ENCODE data around the gene RNGTT. TPM values are rescaled to one million over a fixed set of nuclear protein-coding genes. Genes with fewer than 3 reads are reported as not detected.
A peak's percentile ranks its signal among the peaks of the same experiment; 100 is the strongest.

Gene RNGTT
- total RNA-seq, 1 experiment from 2014 or later = 31.5 TPM

DNA sequence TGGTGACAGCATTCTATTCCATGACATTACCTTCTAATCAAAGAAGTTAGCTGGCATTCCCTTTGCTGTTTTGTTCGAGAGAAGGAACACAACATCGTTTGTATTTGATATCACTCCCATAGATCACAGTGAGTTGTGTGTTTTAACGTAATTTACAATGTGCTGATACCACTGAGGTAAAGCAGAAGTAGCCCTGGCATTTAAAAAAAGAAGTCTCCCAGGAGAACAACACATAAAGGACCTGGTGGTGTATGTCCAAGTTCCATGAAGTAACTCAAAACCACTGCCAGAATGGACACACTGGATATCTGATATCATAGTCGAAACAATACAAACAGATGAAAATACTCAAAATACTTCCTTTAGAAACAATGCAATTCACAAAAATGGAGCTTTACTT is 351.7 kb downstream of the RNGTT start:
- no peak for DNase-seq (ENCODE audit: low read depth)

DNA sequence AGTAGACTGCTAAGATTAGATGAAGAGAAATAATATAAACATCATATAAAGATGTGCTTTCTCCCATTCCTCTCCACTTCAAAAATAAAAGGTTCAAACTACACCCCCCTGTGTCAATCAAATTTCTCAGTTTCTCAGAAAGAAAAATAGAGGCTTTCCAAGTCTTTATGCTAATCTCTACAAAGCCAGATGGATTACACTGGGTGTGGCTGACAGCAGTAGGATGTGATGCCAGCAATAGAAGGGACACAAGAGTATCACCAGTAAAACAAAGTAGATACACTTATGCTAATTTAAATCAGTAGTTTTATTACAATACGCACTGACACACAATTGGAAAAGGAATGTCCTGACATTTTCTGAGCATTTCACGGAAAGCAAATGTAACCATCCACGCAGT is 353.4 kb downstream of the RNGTT start:
- DNase-seq (ENCODE audit: low read depth) = no peak

GRCh38 chr6:88605271-88605670 is 358.1 kb downstream of the RNGTT start:
- no peak for DNase-seq (ENCODE audit: low read depth)

DNA sequence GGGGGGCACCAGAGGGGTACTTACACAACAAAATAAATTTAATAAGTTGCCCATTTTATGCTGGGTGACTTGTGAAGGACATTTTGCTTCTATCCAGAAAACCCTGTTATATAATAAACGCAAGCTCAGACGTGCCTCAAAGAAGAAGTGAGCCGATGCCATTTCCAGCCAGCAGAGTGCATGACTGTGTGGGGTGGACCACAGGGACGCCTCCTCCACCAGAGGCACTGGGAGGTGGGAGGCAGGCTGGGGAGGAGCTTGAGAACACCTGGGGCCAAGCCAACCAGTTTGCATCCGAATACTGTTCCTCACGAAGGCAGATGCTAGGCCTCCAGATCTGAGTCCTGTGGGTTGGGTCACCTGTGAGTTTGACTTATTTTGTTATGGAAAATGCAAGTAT is 363.8 kb downstream of the RNGTT start:
- DNase-seq (ENCODE audit: low read depth) = no peak

DNA sequence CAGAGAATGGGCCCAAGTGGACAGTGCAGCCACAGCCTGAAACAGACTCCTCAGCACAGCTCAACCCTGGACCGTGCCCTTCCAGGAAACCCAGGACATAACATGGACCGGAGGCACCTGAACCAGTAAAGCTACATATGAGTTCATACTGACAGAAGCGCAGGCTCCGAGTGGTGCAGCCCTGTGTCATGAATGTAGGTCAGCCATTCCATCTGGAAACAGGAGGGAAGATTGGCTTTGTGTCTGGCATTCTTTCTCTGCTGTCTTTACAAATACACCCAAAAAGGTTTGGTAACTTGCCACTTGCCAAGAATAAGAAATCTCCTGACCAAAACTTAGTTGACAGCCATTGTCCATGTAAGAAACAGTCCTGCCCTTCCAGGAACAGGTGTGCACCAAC is 366.6 kb downstream of the RNGTT start:
- DNase-seq (ENCODE audit: low read depth) = no peak

- no peak for DNase-seq (ENCODE audit: low read depth)
Measured at GRCh38 chr6:88588938-88589337, 374.5 kb downstream of the RNGTT start.

GRCh38 chr6:88587150-88587520 is 376.3 kb downstream of the RNGTT start:
- no peak for DNase-seq (ENCODE audit: low read depth)

DNA sequence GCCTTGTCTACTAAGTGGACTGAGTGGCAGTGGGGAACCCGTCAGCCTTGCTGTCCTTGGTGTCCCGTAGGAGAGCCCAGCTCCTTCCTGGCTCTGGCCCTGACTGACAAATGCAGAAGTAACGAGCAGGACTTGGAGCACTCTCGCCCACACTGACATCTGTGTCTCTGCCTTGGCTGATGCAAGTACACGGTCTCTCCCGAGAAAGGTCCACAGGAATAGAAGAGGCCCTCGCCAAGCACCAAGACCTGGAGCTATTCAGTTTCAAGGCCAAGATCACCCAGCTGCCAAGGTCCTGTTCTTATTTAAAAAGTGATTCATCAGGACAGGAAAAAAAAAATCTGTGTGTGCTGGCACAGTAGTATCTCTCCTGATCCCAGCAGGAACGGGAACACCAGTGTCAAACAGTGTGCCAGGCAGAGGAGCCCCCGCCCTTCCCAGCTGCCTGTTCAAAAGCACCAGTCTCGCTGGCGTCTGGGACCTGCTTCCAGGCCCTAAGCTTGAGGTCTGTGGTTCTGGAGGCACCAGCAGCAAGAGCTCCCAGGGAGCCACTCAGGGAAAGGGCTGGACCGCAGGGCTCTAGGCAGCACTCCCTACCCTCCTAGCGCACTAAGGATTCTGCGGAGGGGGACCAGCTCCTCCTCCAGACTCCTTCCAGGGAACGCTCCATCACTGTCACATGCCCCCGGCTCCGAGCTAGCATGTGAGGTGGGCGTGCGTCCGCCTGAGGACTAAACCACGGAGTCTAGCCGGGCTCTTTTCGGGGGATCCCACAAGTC is 376.9 kb downstream of the RNGTT start:
- peak; percentile 16 for DNase-seq (ENCODE audit: low read depth)

DNA sequence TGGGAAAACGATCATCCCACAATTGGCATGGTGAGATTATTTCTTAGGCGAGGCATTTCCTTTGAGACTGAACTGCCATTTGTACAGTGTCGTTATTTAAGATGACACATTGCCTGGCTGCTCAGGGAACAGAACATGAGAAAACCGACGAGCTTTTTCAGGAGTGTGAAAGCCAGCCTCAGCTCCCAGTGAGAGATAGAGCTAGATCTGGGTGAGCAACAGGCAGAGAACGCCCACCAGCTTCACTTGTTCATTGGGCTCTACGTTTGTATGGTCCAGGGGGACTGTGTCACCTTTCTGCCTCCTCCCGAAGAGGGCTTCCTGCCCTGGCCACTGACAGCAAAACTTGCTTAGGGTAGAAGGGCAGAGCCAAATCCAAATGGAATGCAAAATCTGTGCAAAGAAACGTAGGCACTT is 378.1 kb downstream of the RNGTT start:
- no peak for DNase-seq (ENCODE audit: low read depth)

- no peak for DNase-seq (ENCODE audit: low read depth)
Measured at GRCh38 chr6:88584581-88585275, 378.7 kb downstream of the RNGTT start.

- DNase-seq (ENCODE audit: low read depth) = no peak
Measured at GRCh38 chr6:88577461-88577860, 386.0 kb downstream of the RNGTT start.

DNA sequence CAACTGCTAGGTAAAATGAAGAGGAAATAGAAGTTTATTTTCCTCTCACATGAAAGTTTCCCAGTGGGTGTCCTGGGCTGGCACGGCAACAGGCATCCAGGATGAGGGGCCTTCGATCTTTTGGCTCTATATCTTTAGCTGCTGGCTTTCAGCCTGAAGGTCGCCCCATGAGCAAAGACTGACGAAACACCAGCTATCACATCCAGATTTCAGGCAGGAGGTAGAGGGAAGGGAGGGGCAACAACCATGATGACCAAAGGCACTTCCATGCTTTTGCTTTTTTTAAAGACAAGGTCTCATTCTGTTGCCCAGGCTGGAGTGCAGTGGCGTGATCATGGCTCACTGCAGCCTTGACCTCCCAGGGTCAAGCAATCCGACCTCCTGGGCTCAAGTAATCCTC is 387.9 kb downstream of the RNGTT start:
- DNase-seq (ENCODE audit: low read depth) = no peak

DNA sequence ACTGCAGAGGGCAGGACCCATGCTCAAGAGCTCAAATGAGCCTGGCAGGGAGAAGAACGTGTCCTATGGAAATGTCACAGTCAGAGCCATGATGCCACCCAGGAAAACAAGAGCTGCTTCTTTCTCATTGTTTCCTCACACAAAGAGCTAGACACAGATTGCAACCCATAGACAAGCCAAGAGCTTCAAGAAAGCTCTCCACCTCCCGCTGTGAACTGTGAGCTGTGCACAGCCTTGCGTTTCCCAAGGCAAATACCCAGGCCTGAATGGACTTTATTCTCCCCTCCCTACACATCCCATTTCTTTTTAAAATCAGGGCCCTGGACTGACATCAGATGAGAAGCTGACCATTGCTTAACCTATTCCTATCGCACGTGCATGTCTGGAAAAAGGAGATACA is 388.8 kb downstream of the RNGTT start:
- DNase-seq (ENCODE audit: low read depth) = no peak

DNA sequence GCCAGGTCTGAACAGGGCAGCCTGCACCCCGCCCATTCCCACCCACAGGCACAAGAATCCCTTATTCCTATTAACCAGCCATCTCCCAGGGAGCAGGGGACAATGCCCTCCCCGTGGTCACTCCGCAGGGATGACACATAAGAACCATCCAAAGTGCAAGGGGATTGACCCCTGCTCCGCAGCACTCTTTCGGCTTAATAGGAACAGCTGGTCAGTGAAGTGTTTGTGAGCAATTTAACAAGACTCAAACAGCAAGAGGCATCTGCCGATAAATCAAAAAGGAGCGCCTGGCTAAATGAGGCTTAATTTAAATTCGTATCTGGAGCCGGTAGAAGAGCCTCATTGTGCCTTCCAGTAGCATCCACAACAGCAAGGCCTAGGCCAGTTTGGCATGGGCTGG is 389.4 kb downstream of the RNGTT start:
- no peak for DNase-seq (ENCODE audit: low read depth)

GRCh38 chr6:88573561-88573960 is 389.9 kb downstream of the RNGTT start:
- no peak for DNase-seq (ENCODE audit: low read depth)

DNA sequence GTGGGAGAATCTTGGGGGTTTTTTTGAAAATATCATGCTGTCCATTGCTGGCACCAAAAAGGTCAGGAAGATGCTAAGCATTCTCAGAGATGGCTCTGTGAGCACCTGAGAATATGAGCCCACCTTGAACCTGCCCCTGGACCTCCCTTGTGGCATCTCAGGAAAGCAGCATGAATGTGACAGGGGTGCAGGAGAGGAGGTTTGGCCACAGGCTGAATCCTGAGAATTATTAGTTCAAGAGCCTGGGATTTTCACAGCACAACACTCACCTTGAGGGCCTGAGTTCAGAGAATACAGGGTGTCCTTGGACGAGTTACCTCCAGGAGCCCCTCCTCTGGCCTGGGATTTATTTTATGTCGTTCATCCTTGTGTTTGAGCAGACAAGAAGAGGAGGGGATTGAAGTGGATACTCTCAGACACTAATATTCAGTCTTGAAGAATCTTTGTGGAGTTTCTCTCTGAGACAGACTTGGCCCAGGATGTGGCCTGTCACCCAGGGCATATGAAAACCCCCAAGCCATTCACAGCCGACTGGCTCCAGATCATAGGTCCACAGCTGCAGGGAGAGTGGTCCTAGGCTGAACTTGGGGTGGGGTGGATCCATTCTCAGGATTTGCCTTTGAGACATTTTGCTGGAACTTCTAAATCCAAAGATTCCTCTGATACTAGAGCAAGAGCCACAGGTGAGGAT is 390.8 kb downstream of the RNGTT start:
- DNase-seq (ENCODE audit: low read depth) = no peak

GRCh38 chr6:88569959-88570358 is 393.5 kb downstream of the RNGTT start:
- no peak for DNase-seq (ENCODE audit: low read depth)

- no peak for DNase-seq (ENCODE audit: low read depth)
Measured at GRCh38 chr6:88567696-88568095, 395.7 kb downstream of the RNGTT start.

DNA sequence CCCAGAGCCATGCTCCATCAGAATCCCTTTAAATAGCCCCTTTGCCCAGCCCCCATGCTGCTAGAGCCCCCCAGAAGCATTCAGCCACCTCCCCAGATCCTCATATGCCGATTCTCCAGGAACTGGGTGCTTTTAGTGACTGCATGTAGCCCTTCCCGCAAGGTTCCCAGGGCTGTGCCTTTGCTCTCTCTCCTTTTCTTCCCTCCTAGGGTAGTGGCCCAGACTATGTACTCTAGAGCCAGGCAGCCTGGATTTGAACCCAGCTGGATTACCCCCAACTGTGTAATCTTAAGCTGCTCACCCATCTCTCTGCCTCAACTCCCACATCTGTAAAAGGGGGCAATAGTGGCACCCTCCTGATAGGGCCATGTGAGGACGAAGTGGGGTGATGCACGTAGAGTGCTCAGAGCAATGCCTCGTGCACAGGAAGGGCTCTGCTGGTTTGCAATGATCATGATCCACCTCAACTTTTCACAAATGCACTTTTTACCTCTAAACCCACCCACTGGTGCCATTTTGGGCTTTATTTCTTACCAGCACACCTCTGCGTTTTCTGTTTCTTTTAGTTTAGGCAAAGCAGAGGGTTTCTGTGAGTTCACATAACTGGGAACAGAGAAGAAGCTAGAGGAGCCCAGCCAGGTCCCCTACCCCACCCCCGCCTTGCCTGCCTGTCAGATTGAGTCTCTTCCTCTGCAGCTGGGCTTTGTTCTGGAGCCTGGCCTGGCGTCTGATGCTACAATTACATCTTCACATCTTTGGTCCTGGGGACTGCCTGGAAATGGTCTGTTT is 396.5 kb downstream of the RNGTT start:
- DNase-seq (ENCODE audit: low read depth) = no peak

- no peak for DNase-seq (ENCODE audit: low read depth)
Measured at GRCh38 chr6:88565836-88566235, 397.6 kb downstream of the RNGTT start.

DNA sequence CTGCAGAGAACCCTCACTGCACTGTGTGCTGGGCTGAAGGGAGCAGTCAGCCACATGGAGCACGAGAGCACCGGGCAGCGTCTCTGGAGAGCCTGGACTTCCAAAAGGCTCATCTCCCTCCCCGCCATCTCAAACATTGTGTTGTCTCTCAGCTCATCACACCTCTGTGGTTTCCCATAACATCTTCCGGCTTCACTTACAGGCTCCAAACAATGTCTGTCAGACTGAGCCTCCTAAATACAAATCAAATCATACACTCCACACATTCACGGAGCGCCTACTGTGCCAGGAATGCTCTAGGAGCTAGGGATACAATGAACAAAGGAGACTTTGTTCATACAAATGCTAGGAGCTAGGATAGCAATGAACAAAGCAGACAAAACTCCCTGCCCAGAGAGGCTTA is 398.0 kb downstream of the RNGTT start:
- DNase-seq (ENCODE audit: low read depth) = no peak

GRCh38 chr6:88563277-88563625 is 400.2 kb downstream of the RNGTT start:
- DNase-seq (ENCODE audit: low read depth) = no peak
